ENCODE results near the gene MAX.

- TF ChIP-seq MAFG (CRISPR knock-in tag; IDR thresholded peaks at IDR 0.05) (no peak), GLI4 (CRISPR knock-in tag; IDR thresholded peaks at IDR 0.05; ENCODE audit: borderline replicate concordance) (no peak), ZBTB26 (CRISPR knock-in tag; IDR thresholded peaks at IDR 0.05; ENCODE audit: borderline replicate concordance) (no peak), ZBTB7A (CRISPR knock-in tag; IDR thresholded peaks at IDR 0.05) (no peak), POLR2AphosphoS5 (IDR thresholded peaks at IDR 0.05; ENCODE audit: low read depth, low read length) (no peak), CTCF (CRISPR knock-in tag; IDR thresholded peaks at IDR 0.05) (no peak), YY1 (IDR thresholded peaks at IDR 0.05; ENCODE audit: insufficient read depth, insufficient replicate concordance, low read depth, low read length) (no peak), SMC3 (IDR thresholded peaks at IDR 0.05; ENCODE audit: low read length) (no peak), ETV6 (CRISPR knock-in tag; conservative IDR thresholded peaks at IDR 0.05) (no peak), SRY (CRISPR knock-in tag; IDR thresholded peaks at IDR 0.05) (no peak)
These were observed 57.7 kb downstream of the MAX start for GRCh38 chr14:65044596-65044959.

Measured in HepG2 (cell line).